ENCODE data around the gene PLIN3.

DNA sequence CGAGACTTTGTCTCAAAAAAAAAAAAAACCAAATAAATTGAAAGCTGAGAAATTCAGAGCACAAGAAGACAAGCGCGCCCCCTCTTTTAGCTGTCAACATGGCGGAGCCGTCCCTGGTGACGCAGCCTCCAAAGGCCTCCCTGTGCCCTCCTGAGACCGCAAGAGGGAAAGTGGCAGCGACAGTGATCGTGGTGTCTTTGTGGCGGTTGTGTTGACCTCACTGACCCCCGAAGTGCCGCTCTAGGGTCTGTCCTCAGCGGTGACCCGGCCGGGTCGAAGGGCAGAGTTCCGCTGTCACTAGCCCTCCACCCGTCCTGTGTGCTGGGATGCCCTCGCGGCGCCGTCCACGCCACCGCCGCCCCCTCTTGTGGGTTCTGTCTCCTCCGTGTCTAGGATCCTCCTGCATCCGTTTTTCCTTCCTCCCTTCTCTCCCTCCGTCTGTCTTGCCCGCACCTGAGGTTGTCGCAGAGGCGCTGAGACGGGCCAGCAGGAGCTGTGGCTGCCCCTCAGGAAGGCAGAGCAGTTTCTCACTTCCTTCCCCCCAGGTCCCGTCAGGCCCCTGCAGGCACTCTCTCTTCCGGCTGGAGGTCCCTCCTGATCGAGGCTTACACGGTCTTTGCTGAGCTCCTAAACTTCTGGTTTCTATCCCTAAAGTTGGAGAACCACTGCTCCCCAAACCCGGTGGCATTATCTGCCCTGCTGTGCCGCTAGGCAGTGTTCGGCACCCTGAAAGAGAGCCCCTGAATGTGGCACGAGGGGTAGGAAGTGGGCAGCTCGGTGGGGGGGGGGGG is 49.0 kb upstream of the PLIN3 start:
- no peak for TF ChIP-seq EZH2 (IDR thresholded peaks at IDR 0.05; ENCODE audit: borderline replicate concordance, low read length)
- TF ChIP-seq, protein P1, sequence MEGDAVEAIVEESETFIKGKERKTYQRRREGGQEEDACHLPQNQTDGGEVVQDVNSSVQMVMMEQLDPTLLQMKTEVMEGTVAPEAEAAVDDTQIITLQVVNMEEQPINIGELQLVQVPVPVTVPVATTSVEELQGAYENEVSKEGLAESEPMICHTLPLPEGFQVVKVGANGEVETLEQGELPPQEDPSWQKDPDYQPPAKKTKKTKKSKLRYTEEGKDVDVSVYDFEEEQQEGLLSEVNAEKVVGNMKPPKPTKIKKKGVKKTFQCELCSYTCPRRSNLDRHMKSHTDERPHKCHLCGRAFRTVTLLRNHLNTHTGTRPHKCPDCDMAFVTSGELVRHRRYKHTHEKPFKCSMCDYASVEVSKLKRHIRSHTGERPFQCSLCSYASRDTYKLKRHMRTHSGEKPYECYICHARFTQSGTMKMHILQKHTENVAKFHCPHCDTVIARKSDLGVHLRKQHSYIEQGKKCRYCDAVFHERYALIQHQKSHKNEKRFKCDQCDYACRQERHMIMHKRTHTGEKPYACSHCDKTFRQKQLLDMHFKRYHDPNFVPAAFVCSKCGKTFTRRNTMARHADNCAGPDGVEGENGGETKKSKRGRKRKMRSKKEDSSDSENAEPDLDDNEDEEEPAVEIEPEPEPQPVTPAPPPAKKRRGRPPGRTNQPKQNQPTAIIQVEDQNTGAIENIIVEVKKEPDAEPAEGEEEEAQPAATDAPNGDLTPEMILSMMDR (IDR thresholded peaks at IDR 0.05; ENCODE audit: low read length), result no peak

Data from OCI-LY1 (cell line).